Neutrophil (primary cell): ENCODE measurements around the gene VPS33B.

Experiments
- H3K27ac ChIP-seq: fragments of 200-600 bp; sonication (generic); 2 replicates; pipeline ENCODE4 v1.5.1; 2016; ENCODE audit warnings: mild to moderate bottlenecking, moderate library complexity
- H3K27me3 ChIP-seq: fragments of 200-600 bp; sonication (generic); 2 replicates; pipeline ENCODE4 v1.6.0; 2016; ENCODE audit warnings: mild to moderate bottlenecking
- H3K36me3 ChIP-seq: fragments of 200-600 bp; sonication (generic); 2 replicates; pipeline ENCODE4 v1.5.1; 2017
- H3K4me1 ChIP-seq, 2 experiments: fragments of 200-600 bp in 1 of 2; sonication (generic) in 1 of 2; 1 replicate in 1 of 2; 2 replicates in 1 of 2; pipeline versions ENCODE4 v1.5.1 to v1.6.1; 2013 to 2016; ENCODE audit warnings: low read depth in 1 of 2, low read length in 1 of 2, mild to moderate bottlenecking in 1 of 2, moderate library complexity in 1 of 2; ENCODE audit not compliant: control insufficient read depth in 1 of 2, insufficient read depth in 1 of 2
- H3K4me3 ChIP-seq, 2 experiments: fragments of 200-600 bp in 1 of 2; sonication (generic) in 1 of 2; 1 replicate in 1 of 2; 2 replicates in 1 of 2; pipeline ENCODE4 v1.5.1; 2013 to 2016; ENCODE audit warnings: low read depth in 1 of 2, low read length in 1 of 2, mild to moderate bottlenecking in 1 of 2, moderate library complexity in 1 of 2
- H3K9me3 ChIP-seq: fragments of 200-600 bp; sonication (generic); 2 replicates; pipeline ENCODE4 v1.5.1; 2016
- CTCF ChIP-seq: fragments of 200-600 bp; sonication (generic); IDR thresholded peaks from 2 replicates; pipeline ENCODE4 v1.5.1; 2016; ENCODE audit warnings: antibody characterized with exemption

The VPS33B gene

DNA sequence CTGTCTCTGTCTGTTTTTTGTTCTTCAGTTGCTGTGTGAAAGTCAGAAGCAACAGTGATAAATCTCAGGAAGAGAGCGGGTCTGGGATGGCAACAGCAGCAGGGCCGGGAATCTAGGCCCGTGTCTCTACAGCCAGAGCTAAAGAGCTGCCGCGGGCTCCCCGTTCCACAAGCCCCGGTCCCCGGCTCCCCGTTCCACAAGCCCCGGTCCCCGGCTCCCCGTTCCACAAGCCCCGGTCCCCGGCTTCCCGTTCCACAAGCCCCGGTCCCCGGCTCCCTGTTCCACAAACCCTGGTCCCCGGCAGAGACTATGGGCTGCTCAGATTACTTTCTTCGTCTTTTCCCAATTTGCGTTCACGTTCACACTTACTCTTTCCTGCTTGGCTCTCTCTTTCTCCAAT, 48.2 kb downstream of the VPS33B start:
- Histone ChIP-seq H3K4me1 (no peaks in the 10 kb centered on the region), H3K4me3 (no peak overlapping the region), H3K27ac (no peak overlapping the region), H3K36me3 (peaks cover 73% of the 10 kb centered on the region), H3K9me3 (no peaks in the 10 kb centered on the region), H3K27me3 (no peaks in the 10 kb centered on the region)
- no peak for TF ChIP-seq CTCF

- Histone ChIP-seq H3K36me3 (peaks cover 80% of the 10 kb centered on the region), H3K9me3 (no peaks in the 10 kb centered on the region)
- TF ChIP-seq CTCF: no peak
Measured at GRCh38 chr15:90972133-90972532, 50.3 kb downstream of the VPS33B start.

DNA sequence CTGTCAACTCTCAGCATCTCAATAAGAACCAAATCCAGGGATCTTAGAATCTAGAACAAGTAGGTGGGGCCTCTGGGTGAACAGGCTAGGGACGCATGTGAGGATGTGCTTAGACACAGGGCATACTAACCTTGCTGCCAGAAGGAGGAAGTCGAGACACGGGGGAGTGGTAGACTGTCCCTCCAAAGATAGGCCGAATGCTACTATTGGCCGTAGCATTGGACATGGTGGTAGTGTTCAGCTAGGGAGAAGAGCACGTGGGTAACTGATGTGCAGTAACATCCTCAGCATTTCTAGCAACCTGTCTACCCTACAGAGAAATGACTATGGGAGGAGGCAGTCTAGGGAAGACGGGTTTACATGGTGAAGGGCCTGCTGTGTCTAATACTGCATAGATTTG, 52.1 kb downstream of the VPS33B start:
- H3K9me3 ChIP-seq: no peaks in the 10 kb centered on the region
- H3K36me3 ChIP-seq: peaks cover 83% of the 10 kb centered on the region
- H3K27ac ChIP-seq: no peak overlapping the region
- H3K27me3 ChIP-seq: no peaks in the 10 kb centered on the region
- no peak overlapping the region for H3K4me3 ChIP-seq
- TF ChIP-seq CTCF: no peak
- no peaks in the 10 kb centered on the region for H3K4me1 ChIP-seq

More at GRCh38 chr15:90972133-90972532, 50.3 kb downstream of the VPS33B start:
- H3K27ac ChIP-seq: no peak overlapping the region
- no peak overlapping the region for H3K4me3 ChIP-seq
- H3K4me1 ChIP-seq: no peaks in the 10 kb centered on the region
- H3K27me3 ChIP-seq: no peaks in the 10 kb centered on the region

GRCh38 chr15:90968434-90968833, 54.0 kb downstream of the VPS33B start:
- Histone ChIP-seq H3K9me3 (no peaks in the 10 kb centered on the region), H3K36me3 (peaks cover 66% of the 10 kb centered on the region), H3K27ac (no peak overlapping the region), H3K4me1 (no peaks in the 10 kb centered on the region), H3K27me3 (no peaks in the 10 kb centered on the region), H3K4me3 (no peak overlapping the region)
- TF ChIP-seq CTCF: no peak

DNA sequence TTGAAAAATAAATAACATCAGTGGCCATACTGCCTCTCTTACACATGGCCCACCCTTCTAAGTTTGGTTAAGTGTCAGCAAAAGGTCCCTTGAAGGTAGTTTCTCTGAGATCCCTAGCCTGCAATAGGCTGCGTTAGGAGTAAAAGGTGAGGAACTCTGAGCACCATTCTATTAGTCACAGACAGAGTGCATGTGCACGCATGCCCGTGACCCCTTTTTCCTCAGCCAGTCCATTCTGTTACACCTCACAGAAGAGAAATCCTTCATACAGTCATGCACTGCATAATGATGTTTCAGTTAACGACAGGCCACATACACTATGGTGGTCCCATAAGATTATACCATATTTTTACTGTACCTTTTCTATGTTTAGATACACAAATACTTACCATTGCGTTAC, 55.2 kb downstream of the VPS33B start:
- Histone ChIP-seq H3K27me3 (no peaks in the 10 kb centered on the region), H3K9me3 (no peaks in the 10 kb centered on the region), H3K4me3 (no peak overlapping the region), H3K4me1 (no peaks in the 10 kb centered on the region), H3K27ac (no peak overlapping the region), H3K36me3 (peaks cover 57% of the 10 kb centered on the region)
- no peak for TF ChIP-seq CTCF

DNA sequence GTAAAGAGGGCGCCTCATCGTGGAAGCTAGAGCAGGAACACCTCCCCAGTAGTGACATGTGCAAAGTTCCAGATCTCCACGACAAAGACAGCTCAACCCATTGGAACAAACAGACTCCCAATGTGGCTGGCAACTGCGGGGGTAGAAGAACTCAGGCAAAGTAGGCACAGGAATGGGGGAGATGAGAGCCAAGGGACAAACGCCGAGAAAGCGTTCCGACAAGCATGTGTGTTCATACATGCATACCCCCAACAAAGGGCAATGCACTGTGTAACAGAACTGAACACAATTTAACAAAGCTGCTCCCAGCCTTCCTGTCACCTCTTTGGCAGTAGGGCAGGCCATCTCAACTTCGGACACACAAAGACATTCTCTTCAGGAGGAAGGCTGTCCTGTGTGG, 56.1 kb downstream of the VPS33B start:
- H3K27me3 ChIP-seq: no peaks in the 10 kb centered on the region
- H3K4me3 ChIP-seq: no peak overlapping the region
- TF ChIP-seq CTCF: no peak
- H3K27ac ChIP-seq: no peak overlapping the region
- H3K9me3 ChIP-seq: no peaks in the 10 kb centered on the region
- peaks cover 65% of the 10 kb centered on the region for H3K36me3 ChIP-seq
- no peaks in the 10 kb centered on the region for H3K4me1 ChIP-seq
